PC-9 (cell line): ENCODE results near the gene HK2.

Experiments
- CTCF ChIP-seq: fragments of 200-600 bp; sonication (generic); conservative IDR thresholded peaks from 2 replicates; pipeline ENCODE4 v1.6.1; 2017; ENCODE audit warnings: mixed run types, antibody characterized with exemption, mild to moderate bottlenecking, moderate library complexity
- EZH2 ChIP-seq: fragments of 200-600 bp; sonication (generic); IDR thresholded peaks from 2 replicates; pipeline ENCODE4 v1.8.0; 2017; ENCODE audit warnings: antibody characterized with exemption, low read depth

- TF ChIP-seq EZH2 (no peak), CTCF (no peak)
Measured at GRCh38 chr2:74935975-74936391, 102.1 kb downstream of the HK2 start.
